ENCODE results near the gene TMEM244. TPM values are rescaled to one million over a fixed set of nuclear protein-coding genes. Genes with fewer than 3 reads are reported as not detected.

TMEM244 gene
- total RNA-seq, 4 donors from 2014 or later: not detected

DNA sequence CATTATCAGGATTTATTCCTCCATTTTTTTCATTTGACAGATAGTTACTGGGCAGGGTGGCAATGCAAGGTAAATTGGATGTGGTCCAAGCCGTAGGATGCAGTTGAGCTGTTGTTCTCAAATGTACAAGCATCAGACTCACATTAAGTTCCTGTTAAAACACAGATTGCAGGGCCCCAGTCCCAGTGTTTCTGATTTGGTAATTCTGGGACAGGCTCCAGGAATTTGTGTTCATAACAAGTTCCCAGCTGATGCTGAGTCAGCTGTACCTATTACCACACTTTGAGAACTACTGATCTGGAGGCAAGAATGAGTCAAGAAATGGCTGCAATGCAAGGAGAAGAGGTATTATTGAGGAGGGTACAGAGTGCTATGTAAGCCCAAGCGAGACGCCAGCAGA lies 11.7 kb downstream of the TMEM244 start:
- H3K27me3 ChIP-seq: no peaks in the 10 kb centered on the region
- no peak for TF ChIP-seq POLR2AphosphoS5 (IDR thresholded peaks at IDR 0.05)
- TF ChIP-seq, protein P1, sequence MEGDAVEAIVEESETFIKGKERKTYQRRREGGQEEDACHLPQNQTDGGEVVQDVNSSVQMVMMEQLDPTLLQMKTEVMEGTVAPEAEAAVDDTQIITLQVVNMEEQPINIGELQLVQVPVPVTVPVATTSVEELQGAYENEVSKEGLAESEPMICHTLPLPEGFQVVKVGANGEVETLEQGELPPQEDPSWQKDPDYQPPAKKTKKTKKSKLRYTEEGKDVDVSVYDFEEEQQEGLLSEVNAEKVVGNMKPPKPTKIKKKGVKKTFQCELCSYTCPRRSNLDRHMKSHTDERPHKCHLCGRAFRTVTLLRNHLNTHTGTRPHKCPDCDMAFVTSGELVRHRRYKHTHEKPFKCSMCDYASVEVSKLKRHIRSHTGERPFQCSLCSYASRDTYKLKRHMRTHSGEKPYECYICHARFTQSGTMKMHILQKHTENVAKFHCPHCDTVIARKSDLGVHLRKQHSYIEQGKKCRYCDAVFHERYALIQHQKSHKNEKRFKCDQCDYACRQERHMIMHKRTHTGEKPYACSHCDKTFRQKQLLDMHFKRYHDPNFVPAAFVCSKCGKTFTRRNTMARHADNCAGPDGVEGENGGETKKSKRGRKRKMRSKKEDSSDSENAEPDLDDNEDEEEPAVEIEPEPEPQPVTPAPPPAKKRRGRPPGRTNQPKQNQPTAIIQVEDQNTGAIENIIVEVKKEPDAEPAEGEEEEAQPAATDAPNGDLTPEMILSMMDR (IDR thresholded peaks at IDR 0.05): no peak
- TF ChIP-seq EP300 (IDR thresholded peaks at IDR 0.05; ENCODE audit: low read depth): no peak
- no peak for TF ChIP-seq POLR2A (IDR thresholded peaks at IDR 0.05)
- no peaks in the 10 kb centered on the region for H3K9me3 ChIP-seq
- in situ Hi-C loops (cut with MboI; ENCODE audit: low pct_ligation_motif_present in 1 of 4, low pct_unique_long_range_greater_than_20kb in 1 of 4, low sequenced_read_pairs in 3 of 4) (no loop called here), intact Hi-C loops (cut with DNase I; ENCODE audit: low total_unique reads) (no loop called here)
- WGBS, 2 donors (ENCODE audit: low coverage in 1 of 2): 67 to 91% methylated on average over 1 to 3 of the region's 3 CpGs
- H3K36me3 ChIP-seq: no peaks in the 10 kb centered on the region
- H3K4me3 ChIP-seq: no peak overlapping the region
- H3K27ac ChIP-seq: no peak overlapping the region
- DNase-seq: no peak
- H3K4me1 ChIP-seq: no peaks in the 10 kb centered on the region

DNA sequence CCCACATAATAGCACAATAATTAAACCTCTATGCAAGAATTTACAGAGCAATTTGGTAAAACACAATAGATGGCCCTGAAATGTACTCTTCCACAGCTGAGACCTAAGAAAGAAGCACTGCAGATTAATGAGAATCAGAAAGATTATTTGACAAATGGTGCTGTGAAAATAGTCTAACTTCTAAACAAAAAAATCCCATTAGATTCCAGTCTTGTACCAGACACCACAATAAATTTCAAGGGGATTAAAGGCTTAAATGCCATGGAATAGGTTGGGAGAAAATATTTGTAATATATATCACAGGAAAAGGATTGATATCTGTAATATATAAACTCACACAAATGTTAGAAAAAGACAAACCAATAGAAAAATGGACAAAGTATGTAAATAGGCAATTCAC lies 14.4 kb downstream of the TMEM244 start:
- no peaks in the 10 kb centered on the region for H3K9me3 ChIP-seq
- in situ Hi-C loops (cut with MboI; ENCODE audit: low pct_ligation_motif_present in 1 of 4, low pct_unique_long_range_greater_than_20kb in 1 of 4, low sequenced_read_pairs in 3 of 4) (no loop called here), intact Hi-C loops (cut with DNase I; ENCODE audit: low total_unique reads) (no loop called here)
- H3K27me3 ChIP-seq: no peaks in the 10 kb centered on the region
- DNase-seq: no peak
- no peak overlapping the region for H3K4me3 ChIP-seq
- no peak for TF ChIP-seq POLR2AphosphoS5 (IDR thresholded peaks at IDR 0.05)
- no peak for TF ChIP-seq POLR2A (IDR thresholded peaks at IDR 0.05)
- no peak for TF ChIP-seq EP300 (IDR thresholded peaks at IDR 0.05; ENCODE audit: low read depth)
- no peak overlapping the region for H3K27ac ChIP-seq
- H3K36me3 ChIP-seq: no peaks in the 10 kb centered on the region
- H3K4me1 ChIP-seq: no peaks in the 10 kb centered on the region

DNA sequence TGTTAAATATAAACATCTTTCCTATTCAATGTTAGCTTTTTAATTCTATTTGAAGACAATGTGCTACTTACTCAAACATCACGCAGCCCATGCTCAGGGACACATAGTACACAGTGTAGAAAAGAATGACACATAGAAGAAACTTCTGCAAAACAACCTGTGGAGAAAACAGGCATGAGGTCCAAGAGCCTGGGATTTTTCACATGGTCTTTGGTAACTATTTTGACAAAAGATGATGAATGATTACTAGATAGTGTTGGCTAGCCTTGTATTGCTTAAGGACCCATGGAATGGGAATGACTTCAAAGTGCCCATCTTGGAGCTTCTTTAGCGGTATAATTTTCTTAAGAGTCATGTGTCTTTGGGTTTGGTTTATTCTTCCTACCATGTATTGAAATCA lies 15.4 kb downstream of the TMEM244 start:
- no peak for DNase-seq
- no peaks in the 10 kb centered on the region for H3K4me1 ChIP-seq
- H3K9me3 ChIP-seq: no peaks in the 10 kb centered on the region
- H3K36me3 ChIP-seq: no peaks in the 10 kb centered on the region
- H3K4me3 ChIP-seq: no peak overlapping the region
- intact Hi-C loops (cut with DNase I; ENCODE audit: low total_unique reads): no loop called here
- WGBS, 2 donors (ENCODE audit: low coverage in 1 of 2): 91 to 94% methylated on average over 2 of the region's 2 CpGs
- TF ChIP-seq POLR2AphosphoS5 (IDR thresholded peaks at IDR 0.05): no peak
- no peak for TF ChIP-seq POLR2A (IDR thresholded peaks at IDR 0.05)
- TF ChIP-seq, protein P1 (IDR thresholded peaks at IDR 0.05): no peak
- no peak for TF ChIP-seq EP300 (IDR thresholded peaks at IDR 0.05; ENCODE audit: low read depth)
- in situ Hi-C loops (cut with MboI; ENCODE audit: low pct_ligation_motif_present in 1 of 4, low pct_unique_long_range_greater_than_20kb in 1 of 4, low sequenced_read_pairs in 3 of 4): no loop called here
- H3K27me3 ChIP-seq: no peaks in the 10 kb centered on the region
- H3K27ac ChIP-seq: no peak overlapping the region

DNA sequence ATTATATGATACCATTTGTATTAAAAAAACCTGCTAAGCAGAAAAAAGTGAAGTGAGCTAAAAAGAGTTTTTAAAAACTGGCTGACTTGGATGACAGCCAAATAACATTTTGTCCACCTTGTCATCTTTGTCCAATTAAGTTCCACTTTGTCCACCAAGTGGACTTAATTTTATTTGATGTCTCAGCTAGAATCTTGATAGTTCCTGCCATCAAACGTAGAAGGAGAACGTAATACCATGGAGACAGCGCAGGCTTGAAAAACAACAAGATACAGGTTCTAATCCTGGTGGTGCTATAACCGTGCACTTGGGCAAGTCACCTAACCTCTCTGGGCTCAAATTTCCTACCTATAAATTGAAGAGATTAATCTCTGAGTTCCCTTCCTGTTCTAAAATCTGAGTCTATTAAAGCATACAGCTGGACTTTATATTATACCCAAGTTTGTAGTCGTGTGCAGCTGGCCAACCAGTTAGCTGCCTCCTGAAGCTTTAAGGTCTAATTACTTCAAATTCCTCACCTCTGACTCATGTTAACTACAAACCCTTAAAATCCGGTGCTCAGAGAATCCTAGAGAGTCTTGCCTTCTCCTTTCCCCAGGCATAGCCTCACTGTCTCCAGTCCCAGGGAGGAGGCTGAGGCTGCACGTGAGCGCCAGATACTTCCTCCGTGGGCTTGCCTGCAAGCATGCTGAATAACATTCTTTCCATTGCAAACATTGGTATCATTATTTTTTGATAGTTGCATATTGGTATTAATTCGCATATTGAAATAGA lies 16.8 kb downstream of the TMEM244 start:
- DNase-seq: no peak
- Histone ChIP-seq H3K4me1 (no peaks in the 10 kb centered on the region), H3K4me3 (no peak overlapping the region), H3K27me3 (no peaks in the 10 kb centered on the region), H3K36me3 (no peaks in the 10 kb centered on the region), H3K27ac (no peak overlapping the region), H3K9me3 (no peaks in the 10 kb centered on the region)
- 72 to 83% methylated on average over 7 to 10 of the region's 10 CpGs for WGBS, 2 donors (ENCODE audit: low coverage in 1 of 2)
- intact Hi-C loops (cut with DNase I; ENCODE audit: low total_unique reads) (no loop called here), in situ Hi-C loops (cut with MboI; ENCODE audit: low pct_ligation_motif_present in 1 of 4, low pct_unique_long_range_greater_than_20kb in 1 of 4, low sequenced_read_pairs in 3 of 4) (no loop called here)
- TF ChIP-seq, protein P1 (IDR thresholded peaks at IDR 0.05): no peak
- TF ChIP-seq POLR2A (IDR thresholded peaks at IDR 0.05): no peak
- TF ChIP-seq EP300 (IDR thresholded peaks at IDR 0.05; ENCODE audit: low read depth): no peak
- TF ChIP-seq POLR2AphosphoS5 (IDR thresholded peaks at IDR 0.05): no peak

DNA sequence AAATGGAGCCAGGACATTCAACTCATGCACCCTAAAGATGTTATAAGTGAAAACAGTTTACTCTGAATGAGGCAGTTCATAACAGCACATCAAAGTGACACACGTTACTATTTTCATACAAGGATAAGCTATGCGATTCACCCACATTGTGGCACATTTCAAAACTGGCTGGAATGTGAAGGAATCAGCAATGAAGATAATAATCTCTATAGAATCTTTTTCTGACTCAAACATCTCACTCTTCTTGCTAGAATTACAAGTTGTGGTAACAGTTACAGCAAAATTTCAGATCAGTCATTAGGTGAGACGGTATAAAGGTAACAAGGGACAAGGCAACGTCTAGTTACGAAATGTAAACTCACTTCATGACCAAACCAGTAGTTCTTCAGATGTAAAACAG lies 17.5 kb downstream of the TMEM244 start:
- no peak overlapping the region for H3K4me3 ChIP-seq
- intact Hi-C loops (cut with DNase I; ENCODE audit: low total_unique reads): no loop called here
- H3K27me3 ChIP-seq: no peaks in the 10 kb centered on the region
- TF ChIP-seq, protein P1 (IDR thresholded peaks at IDR 0.05): no peak
- TF ChIP-seq POLR2A (IDR thresholded peaks at IDR 0.05) (no peak), POLR2AphosphoS5 (IDR thresholded peaks at IDR 0.05) (no peak), EP300 (IDR thresholded peaks at IDR 0.05; ENCODE audit: low read depth) (no peak)
- WGBS, 2 donors (ENCODE audit: low coverage in 1 of 2): 75 to 80% methylated on average over 5 of the region's 5 CpGs
- H3K36me3 ChIP-seq: no peaks in the 10 kb centered on the region
- no peaks in the 10 kb centered on the region for H3K4me1 ChIP-seq
- in situ Hi-C loops (cut with MboI; ENCODE audit: low pct_ligation_motif_present in 1 of 4, low pct_unique_long_range_greater_than_20kb in 1 of 4, low sequenced_read_pairs in 3 of 4): no loop called here
- H3K9me3 ChIP-seq: no peaks in the 10 kb centered on the region
- DNase-seq: no peak
- H3K27ac ChIP-seq: no peak overlapping the region
